Naive B cell (primary cell): ENCODE measurements around the gene ELAPOR2. TPM values are rescaled to one million over a fixed set of nuclear protein-coding genes. Genes with fewer than 3 reads are reported as not detected.
"Not testable (repeated sequence)": the region's sequence is repeated elsewhere in the genome, so short reads cannot be mapped to it uniquely, and the experiment has no call there.

Experiments used
- ATAC-seq, 2 donors: fragments of 150-1000 bp; cut with Tn5 transposase; 2 replicates each; pipeline ENCODE4 v1.10.0; 2021; ENCODE audit warnings: low read depth in 2 of 2, mild to moderate bottlenecking in 2 of 2, moderate library complexity in 2 of 2
- DNase-seq: peaks from one replicate; pipeline ENCODE4 v3.0.0; 2022
- H3K27ac Mint-ChIP-seq, 6 donors: one replicate each; pipeline ENCODE4 v1.8.0; 2020 to 2022; ENCODE audit warnings: mild to moderate bottlenecking in 6 of 6, mixed read lengths in 6 of 6, moderate library complexity in 5 of 6, inconsistent platforms in 2 of 6
- H3K27me3 Mint-ChIP-seq, 3 donors: one replicate each; pipeline ENCODE4 v1.8.0; 2021 to 2022; ENCODE audit warnings: mixed read lengths in 3 of 3, mild to moderate bottlenecking in 1 of 3
- H3K36me3 Mint-ChIP-seq, 2 donors: one replicate each; pipeline ENCODE4 v1.8.0; 2020 to 2022; ENCODE audit warnings: mixed read lengths in 2 of 2, inconsistent platforms in 1 of 2, mild to moderate bottlenecking in 1 of 2
- H3K4me1 Mint-ChIP-seq, 3 donors: one replicate each; pipeline ENCODE4 v1.8.0; 2020 to 2022; ENCODE audit warnings: mixed read lengths in 3 of 3, inconsistent platforms in 1 of 3, mild to moderate bottlenecking in 1 of 3, moderate library complexity in 1 of 3
- H3K4me3 Mint-ChIP-seq, 8 donors: one replicate each; pipeline ENCODE4 v1.8.0; 2020 to 2022; ENCODE audit warnings: mild to moderate bottlenecking in 8 of 8, mixed read lengths in 8 of 8, moderate library complexity in 8 of 8, inconsistent platforms in 2 of 8
- H3K9me3 Mint-ChIP-seq, 7 donors: one replicate each; pipeline ENCODE4 v1.8.0; 2020 to 2022; ENCODE audit warnings: mixed read lengths in 7 of 7, mild to moderate bottlenecking in 5 of 7, inconsistent platforms in 2 of 7, moderate library complexity in 1 of 7
- polyA plus RNA-seq, 6 donors: library from polyadenylated mRNA; unstranded; fragments of 300-500 nt; fragmentation: Illumina TruSeq; gene quantifications; one replicate each; pipeline ENCODE4 v1.2.3, GENCODE V29; 2021; ENCODE audit warnings: low read depth in 6 of 6

ELAPOR2 gene
- polyA plus RNA-seq, 6 donors from 2014 or later: 1.6 to 7.6 (median 5.8) TPM; not detected in 1

DNA sequence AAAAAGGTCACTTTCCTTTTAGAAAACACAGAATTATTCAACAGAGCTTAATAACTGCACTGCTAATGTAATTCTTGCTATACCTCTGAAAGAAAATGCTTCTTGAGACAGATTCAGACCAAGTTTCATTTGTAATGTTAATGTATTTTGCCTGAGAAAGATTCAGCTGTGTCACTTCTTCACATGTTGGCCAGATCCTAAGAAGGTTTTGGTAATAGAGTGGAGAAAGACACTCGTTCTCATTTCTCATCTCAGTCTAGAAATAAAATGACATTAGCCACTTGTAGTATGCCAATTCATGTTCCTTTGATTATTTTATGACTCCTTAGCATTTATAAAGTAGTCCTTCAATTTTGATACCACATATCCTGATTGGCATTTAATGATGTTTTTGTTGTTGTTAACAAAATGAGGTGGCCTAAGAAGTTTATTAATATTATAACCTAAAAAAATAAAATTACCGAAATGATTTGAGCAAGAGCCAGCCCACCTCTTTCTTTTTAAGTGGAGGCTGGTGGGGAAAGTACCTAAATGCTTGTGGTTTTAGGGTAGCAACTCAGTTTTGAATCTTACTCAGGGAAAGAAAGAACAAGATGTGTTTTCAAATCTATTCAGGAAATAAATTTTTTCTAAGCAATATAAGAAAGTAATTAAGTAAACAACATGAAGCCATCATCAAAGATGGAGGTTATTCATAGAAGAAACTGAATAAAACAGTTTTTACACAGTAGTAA is 16.4 kb upstream of the ELAPOR2 start:
- Mint-ChIP-seq H3K27me3 (peaks cover 16 to 31% (median 17%) of the 10 kb centered on the region in 3 donors), H3K9me3 (no peaks in the 10 kb centered on the region), H3K4me3 (no peak overlapping the region), H3K27ac (no peak overlapping the region), H3K4me1 (peaks cover 0 to 7% (median 0%) of the 10 kb centered on the region in 3 donors), H3K36me3 (peaks cover 0 to 4% of the 10 kb centered on the region in 2 donors)
- no peak for ATAC-seq
- no peak for DNase-seq

DNA sequence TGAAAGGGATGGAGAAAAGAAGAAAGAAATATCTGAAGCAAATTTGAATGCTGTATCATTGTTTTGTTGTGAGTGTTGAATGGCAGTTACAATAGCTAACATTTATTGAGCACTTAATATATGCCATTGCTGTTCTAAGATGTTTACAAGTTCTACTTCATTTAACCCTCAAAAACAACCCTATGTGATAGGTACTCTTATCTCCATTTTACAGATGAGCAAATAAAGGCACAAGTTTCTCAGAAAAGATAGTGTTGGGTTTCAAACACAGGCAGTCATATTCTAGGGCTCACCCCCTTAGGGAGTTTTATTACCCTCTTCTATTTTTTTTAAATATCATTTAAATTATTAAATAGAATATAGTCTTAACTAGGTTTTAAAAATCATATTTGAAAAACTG is 8.3 kb upstream of the ELAPOR2 start:
- DNase-seq (no peak), ATAC-seq (no peak)
- Mint-ChIP-seq H3K4me1 (no peaks in the 10 kb centered on the region), H3K9me3 (peaks cover 0 to 6% (median 0%) of the 10 kb centered on the region in 7 donors), H3K27me3 (peaks cover 37 to 49% (median 47%) of the 10 kb centered on the region in 3 donors), H3K27ac (no peak overlapping the region), H3K36me3 (no peaks in the 10 kb centered on the region), H3K4me3 (no peak overlapping the region)

DNA sequence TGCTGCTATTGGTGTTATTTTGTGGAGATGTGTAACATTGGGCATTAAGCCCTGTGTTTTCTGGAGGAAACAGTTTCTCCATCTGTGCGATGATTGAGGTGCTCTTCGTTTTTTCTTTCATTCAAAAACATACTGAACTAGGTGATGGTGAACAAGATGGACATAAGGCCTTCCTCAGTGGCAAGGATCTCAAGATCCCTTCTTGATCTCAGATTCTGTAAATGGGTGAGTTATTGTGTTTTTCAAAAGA is 759 bp upstream of the ELAPOR2 start:
- Mint-ChIP-seq H3K36me3 (no peaks in the 10 kb centered on the region), H3K4me1 (peaks cover 8 to 14% (median 13%) of the 10 kb centered on the region in 3 donors), H3K4me3 (peak overlapping the region in 7 of 8 donors; percentile 76 to 93 (median 86)), H3K9me3 (no peaks in the 10 kb centered on the region), H3K27ac (peak overlapping the region in 2 of 6 donors; percentile 59 to 93), H3K27me3 (peaks cover 0 to 1% (median 0%) of the 10 kb centered on the region in 3 donors)
- DNase-seq: no peak
- no peak for ATAC-seq

DNA sequence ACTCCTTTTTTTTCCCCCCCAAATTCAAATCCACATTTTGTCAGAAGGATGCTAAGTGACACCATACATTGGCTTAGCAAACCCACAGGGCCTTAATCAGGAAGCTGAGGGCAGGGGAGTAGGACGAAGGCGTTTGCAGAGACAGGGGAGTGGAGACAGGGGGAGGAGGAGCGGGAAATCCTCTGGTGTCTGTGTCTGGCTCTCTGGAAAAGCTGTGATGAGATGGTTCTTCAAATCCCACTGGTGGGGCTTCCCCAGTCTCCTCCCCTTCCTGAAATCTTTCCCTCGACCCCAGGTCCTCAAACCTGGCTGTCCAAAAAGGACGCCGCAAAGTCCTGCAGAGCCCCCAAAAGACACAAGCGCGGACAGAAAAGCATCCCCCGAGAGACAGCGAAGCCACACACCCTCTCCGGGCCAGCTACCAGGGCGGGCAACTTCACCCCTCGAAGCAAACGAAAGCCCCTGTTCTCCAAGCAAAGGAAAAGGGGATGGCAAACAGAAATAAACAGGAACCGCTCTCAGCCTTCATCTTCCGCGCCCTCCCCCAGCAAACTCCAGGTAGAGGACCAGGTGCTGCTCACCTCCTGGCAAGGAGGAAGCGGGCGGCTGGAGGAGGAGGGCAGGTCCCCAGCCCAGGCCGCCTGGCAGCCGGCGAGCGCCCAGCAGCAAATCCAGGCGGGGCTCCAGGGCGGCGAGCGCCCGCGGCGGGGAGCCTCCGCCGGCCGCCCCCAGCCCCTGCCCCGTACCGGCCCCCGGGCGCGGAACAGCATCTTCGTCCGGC is 520 bp downstream of the ELAPOR2 start:
- Mint-ChIP-seq H3K27me3 (no peaks in the 10 kb centered on the region), H3K9me3 (no peaks in the 10 kb centered on the region), H3K36me3 (no peaks in the 10 kb centered on the region), H3K27ac (peak overlapping the region; percentile 3 to 84 (median 34)), H3K4me3 (peak overlapping the region; percentile 70 to 91 (median 76)), H3K4me1 (peaks cover 8 to 14% (median 13%) of the 10 kb centered on the region in 3 donors)
- no peak for DNase-seq
- peak; percentile 44 to 46 for ATAC-seq

DNA sequence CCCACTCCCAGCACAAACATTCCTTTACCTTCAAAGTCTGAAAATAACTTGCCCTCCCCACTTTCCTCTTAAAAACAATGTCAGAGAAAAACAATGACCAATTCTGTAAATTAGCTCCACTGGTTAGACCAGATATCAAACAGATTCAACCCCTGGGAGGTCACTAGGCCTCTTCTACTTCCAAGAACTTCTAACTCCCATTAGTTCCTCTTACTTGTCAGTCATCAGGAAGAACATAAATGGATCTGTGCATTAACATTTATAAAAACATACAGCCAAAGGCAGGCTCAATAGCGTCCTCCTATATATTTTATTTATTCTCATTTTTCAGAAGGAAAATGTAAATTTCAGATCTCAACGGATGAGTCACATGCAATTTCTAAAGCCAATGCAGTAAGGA is 2.2 kb downstream of the ELAPOR2 start:
- Mint-ChIP-seq H3K4me1 (peaks cover 8 to 14% (median 13%) of the 10 kb centered on the region in 3 donors), H3K9me3 (no peaks in the 10 kb centered on the region), H3K27ac (no peak overlapping the region), H3K27me3 (no peaks in the 10 kb centered on the region), H3K36me3 (no peaks in the 10 kb centered on the region), H3K4me3 (peak overlapping the region in 1 of 8 donors; percentile 11)
- ATAC-seq (no peak), DNase-seq (no peak)

DNA sequence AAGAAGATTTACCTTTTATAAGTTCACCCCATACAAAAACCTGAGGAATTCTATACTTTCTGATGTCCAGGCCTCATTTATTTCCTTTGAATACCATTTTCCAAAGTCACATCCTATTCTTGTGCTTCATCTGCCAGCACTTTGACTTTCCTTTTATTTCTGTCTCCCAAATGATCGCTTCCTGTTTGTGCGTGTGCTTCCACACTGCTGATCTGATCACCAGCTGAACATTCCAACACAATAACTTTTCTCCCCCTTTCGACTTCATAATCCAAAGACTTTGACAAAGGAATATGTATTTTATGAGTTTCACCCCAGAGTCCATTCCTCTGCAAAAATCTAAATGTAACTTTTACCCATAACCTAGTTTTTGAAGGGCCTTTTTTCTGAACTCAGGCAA is 3.1 kb downstream of the ELAPOR2 start:
- Mint-ChIP-seq H3K27ac (no peak overlapping the region), H3K9me3 (no peaks in the 10 kb centered on the region)

DNA sequence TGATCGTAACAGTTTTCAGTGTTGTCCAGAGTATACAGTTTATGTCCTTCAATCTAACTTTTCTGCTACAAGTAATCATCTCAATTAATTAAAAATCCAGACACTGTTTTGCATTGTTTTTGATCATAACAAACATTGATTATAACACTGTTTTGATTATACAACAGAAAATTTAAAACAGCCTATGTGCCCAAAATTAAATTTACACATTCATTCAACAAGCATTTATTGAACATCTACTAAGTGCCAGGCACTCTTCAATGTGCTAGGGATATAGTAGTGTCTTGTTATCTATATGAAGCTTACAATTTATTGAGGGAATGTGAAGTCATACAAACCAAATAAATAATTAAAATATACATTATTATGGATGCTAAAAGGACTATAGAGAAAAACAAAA is 10.6 kb downstream of the ELAPOR2 start:
- DNase-seq: no peak
- peaks cover 0 to 13% (median 6%) of the 10 kb centered on the region in 7 donors for H3K9me3 Mint-ChIP-seq
- ATAC-seq: no peak
- peaks cover 0 to 5% of the 10 kb centered on the region in 2 donors for H3K36me3 Mint-ChIP-seq
- H3K4me3 Mint-ChIP-seq: no peak overlapping the region
- no peaks in the 10 kb centered on the region for H3K4me1 Mint-ChIP-seq
- no peak overlapping the region for H3K27ac Mint-ChIP-seq
- no peaks in the 10 kb centered on the region for H3K27me3 Mint-ChIP-seq

More for the DNA sequence above, 3.1 kb downstream of the ELAPOR2 start:
- DNase-seq (no peak), ATAC-seq (no peak)
- H3K4me1 Mint-ChIP-seq: peaks cover 8 to 14% (median 13%) of the 10 kb centered on the region in 3 donors
- peak overlapping the region in 1 of 8 donors; percentile 11 for H3K4me3 Mint-ChIP-seq
- H3K36me3 Mint-ChIP-seq: no peaks in the 10 kb centered on the region
- H3K27me3 Mint-ChIP-seq: no peaks in the 10 kb centered on the region

DNA sequence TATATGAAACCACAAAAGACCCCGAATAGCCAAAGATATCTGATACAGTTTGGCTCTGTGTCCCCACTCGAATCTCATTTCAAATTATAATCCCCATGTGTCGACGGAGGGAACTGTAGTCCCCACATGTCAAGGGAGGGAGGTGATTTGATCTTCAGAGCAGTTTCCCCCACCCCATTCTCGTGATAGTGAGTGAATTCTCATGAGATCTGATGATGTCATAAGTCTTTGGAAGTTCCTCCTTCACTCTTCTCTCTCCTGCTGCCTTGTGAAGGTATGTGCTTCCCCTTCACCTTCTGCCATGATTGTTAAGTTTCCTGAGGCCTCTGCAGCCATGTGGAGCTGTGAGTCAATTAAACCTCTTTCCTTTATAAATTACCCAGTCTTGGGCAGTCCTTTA is 13.0 kb downstream of the ELAPOR2 start:
- H3K36me3 Mint-ChIP-seq: peaks cover 5 to 6% of the 10 kb centered on the region in 2 donors
- DNase-seq (no peak), ATAC-seq (peak in 1 of 2 donors; percentile 33)
- H3K4me1 Mint-ChIP-seq: no peaks in the 10 kb centered on the region
- no peak overlapping the region for H3K4me3 Mint-ChIP-seq
- peaks cover 4 to 13% (median 6%) of the 10 kb centered on the region in 7 donors for H3K9me3 Mint-ChIP-seq
- no peaks in the 10 kb centered on the region for H3K27me3 Mint-ChIP-seq
- no peak overlapping the region for H3K27ac Mint-ChIP-seq

DNA sequence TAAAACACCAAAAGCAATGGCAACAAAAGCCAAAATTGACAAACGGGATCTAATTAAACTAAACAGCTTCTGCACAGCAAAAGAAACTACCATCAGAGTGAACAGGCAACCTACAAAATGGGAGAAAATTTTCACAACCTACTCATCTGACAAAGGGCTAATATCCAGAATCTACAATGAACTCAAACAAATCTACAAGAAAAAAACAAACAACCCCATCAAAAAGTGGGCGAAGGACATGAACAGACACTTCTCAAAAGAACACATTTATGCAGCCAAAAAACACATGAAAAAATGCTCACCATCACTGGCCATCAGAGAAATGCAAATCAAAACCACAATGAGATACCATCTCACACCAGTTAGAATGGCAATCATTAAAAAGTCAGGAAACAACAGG is 14.7 kb downstream of the ELAPOR2 start:
- H3K4me3 Mint-ChIP-seq, DNase-seq, H3K36me3 Mint-ChIP-seq, H3K27ac Mint-ChIP-seq, H3K4me1 Mint-ChIP-seq, ATAC-seq, H3K27me3 Mint-ChIP-seq: not testable (repeated sequence)
- peaks cover 4 to 13% (median 7%) of the 10 kb centered on the region in 7 donors for H3K9me3 Mint-ChIP-seq

DNA sequence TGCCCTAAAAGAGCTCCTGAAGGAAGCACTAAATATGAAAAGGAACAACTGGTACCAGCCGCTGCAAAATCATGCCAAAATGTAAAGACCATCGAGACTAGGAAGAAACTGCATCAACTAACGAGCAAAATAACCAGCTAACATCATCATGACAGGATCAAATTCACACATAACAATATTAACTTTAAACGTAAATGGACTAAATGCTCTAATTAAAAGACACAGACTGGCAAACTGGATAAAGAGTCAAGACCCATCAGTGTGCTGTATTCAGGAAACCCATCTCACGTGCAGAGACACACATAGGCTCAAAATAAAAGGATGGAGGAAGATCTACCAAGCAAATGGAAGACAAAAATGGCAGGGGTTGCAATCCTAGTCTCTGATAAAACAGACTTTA is 17.9 kb downstream of the ELAPOR2 start:
- not testable (repeated sequence) for H3K4me1 Mint-ChIP-seq, H3K27ac Mint-ChIP-seq, H3K36me3 Mint-ChIP-seq, ATAC-seq, DNase-seq, H3K4me3 Mint-ChIP-seq
- Mint-ChIP-seq H3K27me3 (peaks cover 6 to 20% (median 12%) of the 10 kb centered on the region in 3 donors), H3K9me3 (peaks cover 4 to 14% (median 6%) of the 10 kb centered on the region in 7 donors)

DNA sequence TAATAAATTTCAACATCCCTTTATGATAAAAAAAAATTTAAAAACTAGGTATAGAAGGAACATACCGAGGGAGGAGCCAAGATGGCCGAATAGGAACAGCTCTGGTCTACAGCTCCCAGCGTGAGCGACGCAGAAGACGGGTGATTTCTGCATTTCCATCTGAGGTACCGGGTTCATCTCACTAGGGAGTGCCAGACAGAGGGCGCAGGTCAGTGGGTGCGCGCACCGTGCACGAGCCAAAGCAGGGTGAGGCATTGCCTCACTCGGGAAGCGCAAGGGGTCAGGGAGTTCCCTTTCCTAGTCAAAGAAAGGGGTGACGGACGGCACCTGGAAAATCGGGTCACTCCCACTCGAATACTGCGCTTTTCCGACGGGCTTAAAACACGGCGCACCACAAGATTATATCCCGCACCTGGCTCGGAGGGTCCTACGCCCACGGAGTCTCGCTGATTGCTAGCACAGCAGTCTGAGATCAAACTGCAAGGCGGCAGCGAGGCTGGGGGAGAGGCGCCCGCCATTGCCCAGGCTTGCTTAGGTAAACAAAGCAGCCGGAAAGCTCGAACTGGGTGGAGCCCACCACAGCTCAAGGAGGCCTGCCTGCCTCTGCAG is 19.7 kb downstream of the ELAPOR2 start:
- ATAC-seq, H3K4me1 Mint-ChIP-seq, H3K9me3 Mint-ChIP-seq, H3K36me3 Mint-ChIP-seq: not testable (repeated sequence)
- peak overlapping the region; percentile 62 to 89 (median 80) for H3K4me3 Mint-ChIP-seq
- peaks cover 15 to 20% (median 19%) of the 10 kb centered on the region in 3 donors for H3K27me3 Mint-ChIP-seq
- H3K27ac Mint-ChIP-seq: peak overlapping the region; percentile 54 to 96 (median 86)
- peak; percentile 35 for DNase-seq

DNA sequence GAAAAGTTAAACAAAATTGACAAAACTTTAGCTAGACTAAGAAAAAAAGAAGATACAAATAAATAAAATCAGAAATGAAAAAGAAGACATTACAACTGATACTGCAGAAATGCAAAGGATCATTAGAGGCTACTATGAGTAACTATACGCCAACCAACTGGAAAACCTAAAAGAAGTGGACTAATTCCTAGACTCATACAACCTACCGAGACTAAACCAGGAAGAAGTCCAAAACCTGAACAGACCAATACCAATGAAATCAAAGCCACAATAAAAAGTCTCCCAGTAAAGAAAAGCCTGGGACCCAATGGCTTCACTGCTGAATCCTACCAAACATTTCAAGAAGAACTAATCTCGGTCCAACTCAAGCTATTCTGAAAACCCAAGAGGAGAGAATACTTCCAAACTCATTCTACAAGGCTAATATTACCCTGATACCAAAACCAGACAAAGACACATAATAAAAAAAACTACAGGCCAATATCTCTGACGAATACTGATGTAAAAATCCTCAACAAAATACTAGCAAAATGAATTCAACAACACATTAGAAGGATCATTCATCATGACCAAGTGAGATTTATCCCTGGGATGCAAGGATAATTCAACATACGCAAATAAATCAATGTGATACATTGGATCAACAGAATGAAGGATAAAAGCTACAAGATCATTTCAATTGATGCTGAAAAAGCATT is 20.3 kb downstream of the ELAPOR2 start:
- Mint-ChIP-seq H3K4me3 (peak overlapping the region in 7 of 8 donors; percentile 77 to 89 (median 81)), H3K4me1 (peaks cover 0 to 3% (median 0%) of the 10 kb centered on the region in 3 donors), H3K36me3 (peaks cover 0 to 6% of the 10 kb centered on the region in 2 donors), H3K27me3 (peaks cover 16 to 20% (median 19%) of the 10 kb centered on the region in 3 donors), H3K9me3 (peaks cover 0 to 8% (median 4%) of the 10 kb centered on the region in 7 donors), H3K27ac (peak overlapping the region in 3 of 6 donors; percentile 82 to 96 (median 94))
- ATAC-seq (no peak), DNase-seq (no peak)

DNA sequence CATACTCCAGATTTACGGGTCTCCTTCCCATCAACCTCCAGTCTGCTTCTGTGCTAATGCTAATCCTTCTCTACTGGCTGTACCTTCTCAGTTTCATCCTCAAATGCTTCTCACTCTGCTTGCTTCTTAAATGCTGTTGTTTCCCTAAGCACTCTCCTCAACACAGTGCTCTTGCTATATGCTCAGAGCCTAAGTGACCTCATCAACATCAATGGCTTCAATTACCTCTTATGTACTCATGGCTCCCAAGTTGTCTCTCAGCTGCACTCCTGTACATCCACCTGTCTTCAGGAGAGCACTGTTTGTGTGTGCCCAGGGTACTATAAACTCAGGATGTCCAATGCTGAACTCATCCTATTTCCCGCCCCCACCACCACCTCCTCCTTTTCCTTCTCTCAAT is 22.5 kb downstream of the ELAPOR2 start:
- no peak overlapping the region for H3K4me3 Mint-ChIP-seq
- H3K27me3 Mint-ChIP-seq: peaks cover 19 to 23% (median 20%) of the 10 kb centered on the region in 3 donors
- peaks cover 0 to 8% (median 2%) of the 10 kb centered on the region in 7 donors for H3K9me3 Mint-ChIP-seq
- H3K36me3 Mint-ChIP-seq: no peaks in the 10 kb centered on the region
- ATAC-seq: no peak
- no peak overlapping the region for H3K27ac Mint-ChIP-seq
- DNase-seq: no peak
- peaks cover 0 to 6% (median 4%) of the 10 kb centered on the region in 3 donors for H3K4me1 Mint-ChIP-seq
